IMR-90 (cell line): Measurements from ENCODE around the gene SLC22A15. TPM values are rescaled to one million over a fixed set of nuclear protein-coding genes. Genes with fewer than 3 reads are reported as not detected.

ENCODE experiments used
- ATAC-seq: fragments of 200-7000 bp; cut with Tn5 transposase; 2 replicates; pipeline ENCODE4 v1.9.1; 2020; ENCODE audit warnings: low read depth, mild to moderate bottlenecking, moderate library complexity
- BruUV-seq: library from RNA; stranded (reverse); fragments of 400-500 nt; replicated peaks from 2 replicates; lab custom pipeline; 2021; lab: Mats Ljungman, UMichigan
- CTCF ChIA-PET: fragments of 300-600 bp; formaldehyde crosslinking; extraction: SDS; loops from one replicate; lab custom pipeline; 2021; ENCODE audit warnings: antibody characterized with exemption; lab: Yijun Ruan, JAX
- POLR2A ChIA-PET: fragments of 300-600 bp; sonication (Branson Sonifier 250); formaldehyde crosslinking; loops from one replicate; lab custom pipeline; 2022; ENCODE audit warnings: antibody characterized with exemption; ENCODE audit not compliant: unreplicated experiment; lab: Charles Lee
- DNase-seq: peaks from one replicate; pipeline ENCODE4 v3.0.0; 2013
- H2AFZ ChIP-seq: replicated peaks from 2 replicates; pipeline ENCODE3; 2013; ENCODE audit warnings: low read length, mild to moderate bottlenecking; ENCODE audit not compliant: poor library complexity
- H2AK5ac ChIP-seq: 2 replicates; pipeline ENCODE4 v1.6.1; 2013; ENCODE audit warnings: low read depth, low read length, inconsistent platforms
- H2AK9ac ChIP-seq: replicated peaks from 2 replicates; pipeline ENCODE3; 2013; ENCODE audit warnings: mild to moderate bottlenecking, low read depth, low read length, moderate library complexity; ENCODE audit not compliant: poor library complexity
- H2BK120ac ChIP-seq: 2 replicates; pipeline ENCODE4 v1.6.1; 2013; ENCODE audit warnings: low read depth, low read length, inconsistent platforms
- H2BK15ac ChIP-seq: 3 replicates; pipeline ENCODE4 v1.6.1; 2013; ENCODE audit warnings: low read depth, low read length, inconsistent platforms
- H2BK20ac ChIP-seq: 2 replicates; pipeline ENCODE4 v1.6.1; 2013; ENCODE audit warnings: low read depth, mild to moderate bottlenecking, inconsistent platforms, low read length, moderate library complexity
- H2BK5ac ChIP-seq: 2 replicates; pipeline ENCODE4 v1.6.1; 2013; ENCODE audit warnings: mild to moderate bottlenecking, low read depth, low read length, inconsistent platforms; ENCODE audit not compliant: poor library complexity, severe bottlenecking
- H3K14ac ChIP-seq: replicated peaks from 2 replicates; pipeline ENCODE4 v1.6.1; 2013; ENCODE audit warnings: low read depth, low read length, inconsistent platforms
- H3K18ac ChIP-seq: 2 replicates; pipeline ENCODE4 v1.6.1; 2013; ENCODE audit warnings: low read depth, low read length, control low read depth
- H3K23ac ChIP-seq: 2 replicates; pipeline ENCODE4 v1.6.1; 2013; ENCODE audit warnings: low read depth, low read length, inconsistent platforms
- H3K27ac ChIP-seq: 2 replicates; pipeline ENCODE4 v1.5.1; 2013; ENCODE audit warnings: mild to moderate bottlenecking, control low read depth, low read length; ENCODE audit not compliant: insufficient read depth
- H3K27me3 ChIP-seq: 2 replicates; pipeline ENCODE4 v1.6.1; 2013; ENCODE audit warnings: low read length; ENCODE audit not compliant: control insufficient read depth, insufficient read depth
- H3K36me3 ChIP-seq: 2 replicates; pipeline ENCODE4 v1.6.1; 2013; ENCODE audit warnings: low read length, mixed read lengths; ENCODE audit not compliant: control insufficient read depth, insufficient read depth
- H3K4ac ChIP-seq: 2 replicates; pipeline ENCODE4 v1.6.1; 2013; ENCODE audit warnings: low read depth, low read length, inconsistent platforms
- H3K4me1 ChIP-seq: 2 replicates; pipeline ENCODE4 v1.6.1; 2013; ENCODE audit warnings: low read length, mixed read lengths; ENCODE audit not compliant: control insufficient read depth, insufficient read depth
- H3K4me2 ChIP-seq: 2 replicates; pipeline ENCODE4 v1.6.1; 2013; ENCODE audit warnings: low read depth, mild to moderate bottlenecking, control low read depth, low read length, moderate library complexity
- H3K4me3 ChIP-seq: 2 replicates; pipeline ENCODE4 v1.5.1; 2013; ENCODE audit warnings: low read depth, mild to moderate bottlenecking, control low read depth, low read length, moderate library complexity; ENCODE audit not compliant: insufficient read depth
- H3K56ac ChIP-seq: 2 replicates; pipeline ENCODE4 v1.6.1; 2013; ENCODE audit warnings: low read length, inconsistent platforms; ENCODE audit not compliant: insufficient read depth; ENCODE audit errors: extremely low read depth
- H3K79me1 ChIP-seq, 2 experiments: 2 replicates each; pipeline ENCODE4 v1.6.1; 2013; ENCODE audit warnings: low read length in 2 of 2, inconsistent platforms in 1 of 2, low read depth in 1 of 2
- H3K9ac ChIP-seq: 2 replicates; pipeline ENCODE4 v1.6.1; 2013; ENCODE audit warnings: low read depth, low read length, control low read depth
- H3K9me1 ChIP-seq: 2 replicates; pipeline ENCODE4 v1.6.1; 2013; ENCODE audit warnings: low read length, inconsistent platforms; ENCODE audit not compliant: insufficient read depth
- H3K9me3 ChIP-seq: 2 replicates; pipeline ENCODE4 v1.6.1; 2013; ENCODE audit warnings: low read length; ENCODE audit not compliant: control insufficient read depth, insufficient read depth
- H4K20me1 ChIP-seq: 2 replicates; pipeline ENCODE4 v1.6.1; 2013; ENCODE audit warnings: low read length, inconsistent platforms; ENCODE audit not compliant: insufficient read depth
- H4K5ac ChIP-seq: 2 replicates; pipeline ENCODE4 v1.6.1; 2013; ENCODE audit warnings: mild to moderate bottlenecking, low read depth, low read length, control low read depth
- H4K8ac ChIP-seq, 2 experiments: 2 replicates each; pipeline ENCODE4 v1.6.1; 2013; ENCODE audit warnings: low read depth in 2 of 2, low read length in 2 of 2, control low read depth in 1 of 2, inconsistent platforms in 1 of 2
- H4K91ac ChIP-seq: 2 replicates; pipeline ENCODE4 v1.6.1; 2013; ENCODE audit warnings: low read depth, low read length, inconsistent platforms; ENCODE audit not compliant: insufficient read depth
- BHLHE40 ChIP-seq: fragments of 150-350 bp; IDR thresholded peaks from 2 replicates; pipeline ENCODE4 v1.6.1; 2016; ENCODE audit warnings: mild to moderate bottlenecking, low read depth, low read length
- CEBPB ChIP-seq: IDR thresholded peaks from 2 replicates; pipeline ENCODE4 v1.6.1; 2012; ENCODE audit warnings: low read depth, low read length, improper control_type of control experiment
- CHD1 ChIP-seq: IDR thresholded peaks from 2 replicates; pipeline ENCODE4 v1.6.1; 2012; ENCODE audit warnings: low read depth, low read length, improper control_type of control experiment
- CTCF ChIP-seq: conservative IDR thresholded peaks from 2 replicates; pipeline ENCODE4 v1.5.1; 2012; ENCODE audit warnings: mild to moderate bottlenecking, low read depth, low read length, improper control_type of control experiment
- ELK1 ChIP-seq: fragments of 150-350 bp; IDR thresholded peaks from 2 replicates; pipeline ENCODE4 v1.6.1; 2016; ENCODE audit warnings: low read depth, mild to moderate bottlenecking, low read length, moderate library complexity, borderline replicate concordance
- FOS ChIP-seq: fragments of 150-350 bp; IDR thresholded peaks from 2 replicates; pipeline ENCODE4 v1.6.1; 2016; ENCODE audit warnings: low read depth, low read length
- MAFK ChIP-seq: IDR thresholded peaks from 2 replicates; pipeline ENCODE4 v1.6.1; 2012; ENCODE audit warnings: low read depth, low read length, improper control_type of control experiment
- MAZ ChIP-seq: IDR thresholded peaks from 2 replicates; pipeline ENCODE4 v1.6.1; 2012; ENCODE audit warnings: low read depth, mild to moderate bottlenecking, low read length, improper control_type of control experiment, moderate library complexity, borderline replicate concordance
- MXI1 ChIP-seq: IDR thresholded peaks from 2 replicates; pipeline ENCODE4 v1.6.1; 2012; ENCODE audit warnings: low read depth, mild to moderate bottlenecking, low read length, moderate library complexity, borderline replicate concordance
- NFE2L2 ChIP-seq: fragments of 150-350 bp; IDR thresholded peaks from 2 replicates; pipeline ENCODE4 v1.6.1; 2016; ENCODE audit warnings: low read depth, mild to moderate bottlenecking, low read length
- POLR2A ChIP-seq: IDR thresholded peaks from 2 replicates; pipeline ENCODE4 v1.6.1; 2012; ENCODE audit warnings: mild to moderate bottlenecking, low read depth, low read length
- RAD21 ChIP-seq: IDR thresholded peaks from 2 replicates; pipeline ENCODE4 v1.6.1; 2012; ENCODE audit warnings: low read length, improper control_type of control experiment
- RCOR1 ChIP-seq: IDR thresholded peaks from 2 replicates; pipeline ENCODE4 v1.6.1; 2012; ENCODE audit warnings: mild to moderate bottlenecking, low read length, improper control_type of control experiment; ENCODE audit not compliant: insufficient replicate concordance
- RFX5 ChIP-seq: IDR thresholded peaks from 2 replicates; pipeline ENCODE4 v1.8.0; 2012; ENCODE audit warnings: low read depth, mild to moderate bottlenecking, low read length, moderate library complexity
- SMC3 ChIP-seq: fragments of 150-350 bp; IDR thresholded peaks from 2 replicates; pipeline ENCODE4 v1.6.1; 2016; ENCODE audit warnings: low read depth, mild to moderate bottlenecking, antibody characterized with exemption, low read length, moderate library complexity
- USF2 ChIP-seq: fragments of 150-350 bp; IDR thresholded peaks from 2 replicates; pipeline ENCODE4 v1.6.1; 2017; ENCODE audit warnings: mild to moderate bottlenecking, antibody characterized with exemption, low read length, low read depth
- WGBS, 2 experiments: methylation state at CpG; one replicate each; pipeline versions ENCODE4 v1.1.5 to v1.1.7; 2013; ENCODE audit warnings: missing lambda C conversion rate in 2 of 2; ENCODE audit not compliant: insufficient read length in 1 of 2; ENCODE audit errors: extremely low coverage in 2 of 2; 5-methylcytosine and 5-hydroxymethylcytosine counted together
- dilution Hi-C: fragments of 300-500 bp; cut with HindIII; formaldehyde crosslinking; loops from one replicate; pipeline ENCODE4 v1.14.3; 2018; ENCODE audit warnings: low sequenced_read_pairs; ENCODE audit not compliant: unreplicated experiment
- in situ Hi-C: fragments of 300-500 bp; cut with MboI; formaldehyde crosslinking; loops from 3 replicates; pipeline ENCODE4 v1.14.3; 2019; ENCODE audit warnings: low sequenced_read_pairs, inconsistent platforms, mixed read lengths
- intact Hi-C: fragments of 100-400 bp; cut with micrococcal nuclease; formaldehyde crosslinking; loops from 2 replicates; pipeline ENCODE4 v1.10.0; 2022
- polyA plus RNA-seq, 3 experiments: library from polyadenylated mRNA; depleted of rRNA; stranded (reverse); fragments of >200 nt; gene quantifications; 2 replicates each; pipeline ENCODE4 v1.2.3, GENCODE V29; 2012; ENCODE audit warnings: low replicate concordance in 1 of 3
- total RNA-seq: library from RNA; depleted of rRNA; stranded (reverse); fragments of >200 nt; gene quantifications from 2 replicates; pipeline ENCODE4 v1.2.3, GENCODE V29; 2012

SLC22A15 gene
- total and polyA plus RNA-seq, 2 of the 4 experiments (the other 2 are of a cell fraction) = under 0.01 to 0.02 TPM

GRCh38 chr1:116008656-116009390 is 32.5 kb downstream of the SLC22A15 start:
- Histone ChIP-seq H3K27me3 (no peaks in the 10 kb centered on the region), H3K23ac (no peak overlapping the region), H4K91ac (no peak overlapping the region), H4K20me1 (no peaks in the 10 kb centered on the region), H4K5ac (no peak overlapping the region), H3K36me3 (no peaks in the 10 kb centered on the region), H3K4me1 (no peaks in the 10 kb centered on the region), H2BK15ac (no peak overlapping the region), H3K79me1 (no peaks in the 10 kb centered on the region), H4K8ac (no peak overlapping the region), H2AK9ac (no peak overlapping the region), H2AK5ac (no peak overlapping the region), H2AFZ (no peak overlapping the region), H2BK5ac (no peak overlapping the region), H3K9me3 (no peaks in the 10 kb centered on the region), H2BK20ac (no peak overlapping the region), H3K9ac (no peak overlapping the region), H3K18ac (no peak overlapping the region), H3K27ac (no peak overlapping the region), H3K56ac (no peak overlapping the region), H3K4me2 (no peak overlapping the region), H2BK120ac (no peak overlapping the region), H3K9me1 (no peaks in the 10 kb centered on the region), H3K4me3 (no peak overlapping the region), H3K4ac (no peak overlapping the region), H3K14ac (no peak overlapping the region)
- ChIA-PET POLR2A (no interaction called here), CTCF (no interaction called here)
- ATAC-seq = no peak
- TF ChIP-seq CTCF = no peak
- TF ChIP-seq ELK1 = no peak
- TF ChIP-seq SMC3 = no peak
- TF ChIP-seq CEBPB = no peak
- TF ChIP-seq RAD21 = no peak
- TF ChIP-seq MAZ = no peak
- TF ChIP-seq NFE2L2 = no peak
- no peak for TF ChIP-seq RCOR1
- TF ChIP-seq POLR2A = no peak
- no peak for TF ChIP-seq USF2
- TF ChIP-seq CHD1 = no peak
- TF ChIP-seq RFX5 = no peak
- TF ChIP-seq MAFK = no peak
- TF ChIP-seq MXI1 = no peak
- no peak for TF ChIP-seq BHLHE40
- no peak for TF ChIP-seq FOS
- dilution Hi-C loops = no loop called here
- intact Hi-C loops = no loop called here
- in situ Hi-C loops = no loop called here
- 58% methylated on average over 2 of the region's 6 CpGs; no CpG with 5 or more reads in 1 of the 2 experiments for WGBS, 2 experiments
- BruUV-seq = no TSS peak
- no peak for DNase-seq
